ENCODE measurements around the gene RCAN1. TPM values are rescaled to one million over a fixed set of nuclear protein-coding genes. Genes with fewer than 3 reads are reported as not detected.
A peak's percentile ranks its signal among the peaks of the same experiment; 100 is the strongest.

The RCAN1 gene
- total RNA-seq, 3 donors from 2014 or later (not counting 1 experiment from before 2014, with no cell fraction given) = 6.7 to 8.9 (median 8.2) TPM

- H3K36me3 Mint-ChIP-seq = no peaks in the 10 kb centered on the region
- Histone ChIP-seq H3K4me3 (ENCODE audit: low read length) (no peak overlapping the region), H3K27ac (ENCODE audit: low read length) (no peak overlapping the region), H3K27me3 (ENCODE audit: control insufficient read depth, insufficient read depth, low read length) (no peaks in the 10 kb centered on the region), H3K4me1 (ENCODE audit: control insufficient read depth, insufficient read depth, low read length) (peaks cover 19% of the 10 kb centered on the region), H3K9me3 (ENCODE audit: control insufficient read depth, insufficient read depth, low read length) (no peaks in the 10 kb centered on the region), H3K36me3 (ENCODE audit: control insufficient read depth, insufficient read depth, low read length) (no peaks in the 10 kb centered on the region)
- intact Hi-C loops (cut with micrococcal nuclease) = no loop called here
- no peak overlapping the region for H3K27ac Mint-ChIP-seq
- DNase-seq = no peak
- TF ChIP-seq CTCF (IDR thresholded peaks at IDR 0.05) = no peak
- H3K4me3 Mint-ChIP-seq = no peak overlapping the region
- no peaks in the 10 kb centered on the region for H3K9me3 Mint-ChIP-seq
- WGBS (ENCODE audit: insufficient coverage) = 97% methylated on average over 7 of the region's 7 CpGs
- no peaks in the 10 kb centered on the region for H3K27me3 Mint-ChIP-seq (ENCODE audit: low read depth in 2 of 2)
- peaks cover 15 to 21% of the 10 kb centered on the region in 2 donors for H3K4me1 Mint-ChIP-seq
- no peak for ATAC-seq
These were observed 93.4 kb downstream of the RCAN1 start for GRCh38 chr21:34521561-34521960.

- Mint-ChIP-seq H3K4me3 (no peak overlapping the region), H3K36me3 (no peaks in the 10 kb centered on the region), H3K27me3 (ENCODE audit: low read depth in 2 of 2) (no peaks in the 10 kb centered on the region), H3K27ac (no peak overlapping the region), H3K4me1 (peaks cover 11 to 14% of the 10 kb centered on the region in 2 donors), H3K9me3 (no peaks in the 10 kb centered on the region)
- Histone ChIP-seq H3K4me3 (ENCODE audit: low read length) (no peak overlapping the region), H3K36me3 (ENCODE audit: control insufficient read depth, insufficient read depth, low read length) (no peaks in the 10 kb centered on the region), H3K27ac (ENCODE audit: low read length) (no peak overlapping the region), H3K27me3 (ENCODE audit: control insufficient read depth, insufficient read depth, low read length) (no peaks in the 10 kb centered on the region), H3K9me3 (ENCODE audit: control insufficient read depth, insufficient read depth, low read length) (no peaks in the 10 kb centered on the region), H3K4me1 (ENCODE audit: control insufficient read depth, insufficient read depth, low read length) (peaks cover 18% of the 10 kb centered on the region)
- WGBS (ENCODE audit: insufficient coverage) = 86% methylated on average over 16 of the region's 20 CpGs
- intact Hi-C loops (cut with micrococcal nuclease) = no loop called here
- TF ChIP-seq CTCF (IDR thresholded peaks at IDR 0.05) = no peak
- ATAC-seq = peak in 1 of 3 donors; percentile 43
- no peak for DNase-seq
These were observed 94.0 kb downstream of the RCAN1 start for GRCh38 chr21:34520764-34521508.

- Mint-ChIP-seq H3K27ac (no peak overlapping the region), H3K4me1 (peaks cover 11 to 14% of the 10 kb centered on the region in 2 donors)
These were observed 94.6 kb downstream of the RCAN1 start for GRCh38 chr21:34520281-34520680.

More at GRCh38 chr21:34520281-34520680, 94.6 kb downstream of the RCAN1 start:
- TF ChIP-seq CTCF (IDR thresholded peaks at IDR 0.05) = no peak
- Mint-ChIP-seq H3K36me3 (no peaks in the 10 kb centered on the region), H3K4me3 (no peak overlapping the region), H3K27me3 (ENCODE audit: low read depth in 2 of 2) (no peaks in the 10 kb centered on the region), H3K9me3 (no peaks in the 10 kb centered on the region)
- intact Hi-C loops (cut with micrococcal nuclease) = no loop called here
- H3K4me1 ChIP-seq (ENCODE audit: control insufficient read depth, insufficient read depth, low read length) = peaks cover 18% of the 10 kb centered on the region
- DNase-seq = no peak
- no peaks in the 10 kb centered on the region for H3K27me3 ChIP-seq (ENCODE audit: control insufficient read depth, insufficient read depth, low read length)
- no peak for ATAC-seq
- WGBS (ENCODE audit: insufficient coverage) = 97% methylated on average over 5 of the region's 6 CpGs
- H3K27ac ChIP-seq (ENCODE audit: low read length) = no peak overlapping the region
- H3K36me3 ChIP-seq (ENCODE audit: control insufficient read depth, insufficient read depth, low read length) = no peaks in the 10 kb centered on the region
- H3K4me3 ChIP-seq (ENCODE audit: low read length) = no peak overlapping the region
- no peaks in the 10 kb centered on the region for H3K9me3 ChIP-seq (ENCODE audit: control insufficient read depth, insufficient read depth, low read length)
